Measurements from ENCODE around the gene FKBP11. TPM values are rescaled to one million over a fixed set of nuclear protein-coding genes. Genes with fewer than 3 reads are reported as not detected.

Gene FKBP11
- total RNA-seq, 1 experiment from 2014 or later = 5.3 TPM

DNA sequence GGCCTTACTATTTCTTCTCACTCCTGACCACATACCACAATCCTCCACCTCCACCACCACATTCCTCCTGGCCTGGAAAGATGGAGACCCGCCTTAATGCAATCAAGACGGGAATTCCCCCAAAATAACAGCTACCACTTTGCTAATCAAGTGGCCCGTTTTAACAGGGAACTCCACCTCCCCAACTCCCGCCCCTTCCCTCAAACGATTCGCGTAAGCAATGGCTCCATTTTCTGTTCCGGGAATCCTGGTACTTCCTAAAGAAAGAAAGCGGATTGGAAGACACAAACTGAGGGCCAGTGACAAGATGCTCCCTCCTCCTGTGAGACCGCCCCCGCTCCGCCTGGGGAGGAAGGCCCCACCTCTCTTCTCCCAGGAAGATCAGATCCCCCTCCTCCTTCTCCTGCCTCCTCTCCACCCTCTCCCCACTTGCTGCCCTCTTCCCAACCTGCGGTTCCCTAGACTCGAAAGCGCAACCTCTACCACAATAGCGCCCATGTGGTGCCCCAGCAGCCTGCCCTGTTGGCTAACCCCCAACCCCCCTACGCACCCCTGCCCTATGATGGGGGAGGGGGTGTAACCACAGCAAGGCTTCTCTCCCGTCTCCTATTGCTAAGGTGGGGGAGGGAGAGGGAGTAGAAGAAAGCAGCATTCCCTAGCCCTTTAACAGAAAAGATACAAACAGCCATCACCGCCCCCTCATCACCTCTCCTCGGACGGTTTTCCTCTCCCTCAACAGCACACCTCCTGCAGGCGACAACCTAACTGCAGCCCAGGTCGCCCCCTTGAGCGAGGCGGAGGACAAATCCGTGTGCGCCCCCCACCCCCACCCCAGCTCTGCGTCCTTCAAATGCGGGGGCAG is 31.2 kb upstream of the FKBP11 start:
- peak; percentile 97 for DNase-seq (ENCODE audit: low read depth)

DNA sequence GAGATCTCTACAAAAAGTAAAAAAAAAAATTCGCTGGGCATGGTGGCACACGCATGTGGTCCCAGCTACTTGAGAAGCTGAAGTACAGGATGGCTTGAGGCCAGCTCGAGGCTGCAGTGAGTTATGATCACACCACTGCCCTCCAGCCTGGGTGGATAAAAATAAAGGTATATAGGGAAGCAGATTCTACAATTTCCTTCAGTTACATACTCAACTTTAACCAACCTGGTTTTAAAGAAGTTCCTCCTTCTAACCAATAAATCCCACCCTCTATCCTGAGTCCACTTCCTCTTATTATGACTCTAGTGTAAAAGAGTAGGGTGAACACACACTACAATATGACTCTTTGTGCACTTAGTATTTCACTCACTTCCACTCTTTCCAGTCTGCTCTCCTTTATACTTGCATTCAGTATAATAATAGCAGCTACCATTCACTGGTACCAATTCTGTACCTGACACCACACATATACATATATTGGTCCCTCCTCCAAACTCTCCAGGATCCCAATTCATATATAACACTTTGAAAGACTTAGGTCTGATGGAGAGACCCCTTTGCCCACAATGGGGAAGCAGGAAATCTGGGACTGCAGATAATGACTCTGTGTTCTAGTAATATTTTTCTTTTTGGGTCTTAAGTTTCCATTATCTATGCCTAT is 29.7 kb upstream of the FKBP11 start:
- no peak for DNase-seq (ENCODE audit: low read depth)

DNA sequence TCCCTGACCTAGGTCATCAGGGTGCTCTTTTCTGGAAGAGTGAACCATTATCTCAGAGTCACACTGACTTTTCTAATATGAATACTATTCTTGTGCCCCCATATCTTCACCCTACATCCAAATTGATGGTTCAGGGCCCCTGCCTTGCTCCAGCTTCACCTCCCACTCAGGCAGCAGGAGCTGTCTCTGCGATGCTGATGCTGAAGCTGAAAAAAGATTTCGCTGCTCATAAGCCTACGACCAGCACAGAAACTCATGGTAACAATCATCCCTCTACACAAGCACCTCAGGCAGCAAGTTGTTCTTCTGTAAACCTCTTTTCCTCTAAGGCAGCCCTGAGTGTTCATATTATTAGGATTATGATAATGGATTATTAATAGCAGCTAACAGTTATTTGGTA is 28.8 kb upstream of the FKBP11 start:
- DNase-seq (ENCODE audit: low read depth) = no peak

DNA sequence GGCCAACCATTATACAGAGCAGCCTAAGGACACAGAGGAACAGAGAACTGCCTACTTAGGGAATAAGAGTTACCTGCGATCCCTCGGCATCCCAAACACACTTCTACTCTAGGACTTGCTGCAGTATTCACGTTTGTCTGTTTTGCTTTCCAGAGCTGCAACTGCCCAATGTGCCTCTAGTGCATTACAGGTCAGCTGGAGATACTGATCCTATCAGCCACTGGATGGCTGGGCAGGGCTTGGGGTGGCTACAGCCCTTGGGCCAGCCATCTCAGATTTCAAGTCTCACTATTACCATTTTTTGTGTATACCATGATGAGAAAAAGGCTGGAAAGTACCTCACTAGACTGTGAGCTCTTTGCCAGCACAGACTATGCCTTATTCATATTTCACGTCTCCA is 27.4 kb upstream of the FKBP11 start:
- DNase-seq (ENCODE audit: low read depth) = no peak

DNA sequence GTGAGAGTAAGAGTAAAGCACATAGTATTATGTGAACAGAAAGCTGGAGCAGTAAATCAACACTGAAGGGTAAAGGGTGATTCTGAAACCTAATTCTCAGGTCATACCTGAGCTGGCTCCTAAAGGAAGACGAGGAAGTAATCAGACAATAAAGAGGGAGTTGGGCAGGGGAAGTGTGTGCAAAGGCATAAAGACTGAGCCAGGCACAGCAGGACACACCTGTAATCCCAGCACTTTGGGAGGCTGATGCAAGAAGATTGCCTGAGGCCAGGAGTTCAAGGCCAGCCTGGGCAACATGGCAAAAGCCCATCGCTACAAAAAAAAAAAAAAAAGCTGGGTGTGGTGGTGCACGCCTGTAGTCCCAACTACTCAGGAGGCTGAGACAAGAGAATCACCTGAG is 22.4 kb upstream of the FKBP11 start:
- no peak for DNase-seq (ENCODE audit: low read depth)

DNA sequence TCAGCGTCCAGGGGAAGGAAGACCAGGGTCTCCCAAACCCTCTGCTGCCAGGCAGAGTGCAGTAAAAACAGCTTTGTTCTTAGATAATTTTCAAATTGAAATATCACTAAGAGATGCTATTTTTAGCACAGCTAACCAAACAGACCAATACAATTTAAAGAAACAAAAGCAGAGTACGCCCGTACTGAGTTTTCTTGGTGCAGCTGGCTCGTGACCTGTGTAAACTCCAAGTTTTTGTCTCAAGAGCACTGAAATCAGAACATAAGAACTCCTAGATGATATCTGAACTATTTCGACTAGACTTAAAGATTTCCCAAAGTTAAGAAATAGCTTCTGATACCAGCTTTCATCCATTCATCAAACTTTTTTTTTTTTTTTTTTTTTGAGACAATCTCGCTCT is 21.7 kb upstream of the FKBP11 start:
- no peak for DNase-seq (ENCODE audit: low read depth)

DNA sequence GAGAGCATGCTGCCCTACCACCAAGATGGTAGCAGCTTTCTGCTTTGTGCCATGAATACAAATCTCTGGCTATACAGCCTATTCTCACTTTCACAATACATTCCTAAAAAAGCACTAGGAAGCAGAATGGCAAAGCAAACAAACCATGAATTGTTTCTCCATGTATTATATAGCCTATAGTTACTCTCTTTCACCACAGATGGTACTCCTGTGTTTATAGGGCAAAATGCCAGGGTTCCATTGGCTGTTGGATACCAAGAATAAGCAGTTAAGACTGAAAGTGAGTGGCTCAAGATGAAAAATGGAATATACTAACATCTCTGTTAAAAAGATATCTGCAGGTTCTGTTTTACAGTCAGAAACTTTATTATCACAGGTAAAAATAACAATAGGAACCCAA is 20.9 kb upstream of the FKBP11 start:
- no peak for DNase-seq (ENCODE audit: low read depth)

DNA sequence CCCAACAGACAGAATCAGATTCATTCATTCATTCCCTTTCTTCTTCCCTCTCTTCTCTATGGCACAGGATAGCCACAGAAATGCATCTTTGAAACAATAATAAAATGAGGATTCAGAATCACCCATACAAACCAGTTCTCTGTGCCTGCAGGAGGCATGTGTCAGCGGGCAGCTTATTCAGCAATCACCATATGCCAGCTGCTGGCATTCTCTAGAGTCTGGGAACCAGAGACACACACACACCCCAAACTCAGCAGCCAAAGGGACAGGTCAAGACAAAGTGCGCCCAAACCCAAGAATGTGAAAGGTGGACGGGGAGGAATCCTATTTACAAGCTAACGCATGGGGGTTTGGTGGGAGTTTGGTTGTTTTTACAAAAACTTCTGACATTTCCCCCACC is 17.9 kb upstream of the FKBP11 start:
- no peak for DNase-seq (ENCODE audit: low read depth)

DNA sequence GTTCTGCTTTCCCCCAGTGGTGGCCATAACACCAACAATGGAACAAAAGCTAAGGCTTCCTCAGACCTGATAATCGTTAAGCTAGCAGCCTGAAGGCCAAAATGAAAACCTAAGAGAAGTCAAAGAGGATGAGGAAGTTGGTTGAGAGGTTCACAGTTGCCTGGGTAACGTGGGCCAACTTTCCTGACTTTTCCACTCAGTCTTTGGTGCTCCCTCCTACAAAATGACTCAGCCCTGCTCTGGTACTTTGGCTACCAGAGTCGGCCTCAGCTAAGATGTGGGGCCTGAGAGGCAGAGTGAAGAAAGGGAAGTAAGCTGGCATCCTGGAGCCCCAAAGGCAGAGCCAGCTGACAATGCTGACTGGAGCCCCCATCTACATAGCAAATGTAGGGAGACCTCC is 14.9 kb upstream of the FKBP11 start:
- DNase-seq (ENCODE audit: low read depth) = peak; percentile 36

DNA sequence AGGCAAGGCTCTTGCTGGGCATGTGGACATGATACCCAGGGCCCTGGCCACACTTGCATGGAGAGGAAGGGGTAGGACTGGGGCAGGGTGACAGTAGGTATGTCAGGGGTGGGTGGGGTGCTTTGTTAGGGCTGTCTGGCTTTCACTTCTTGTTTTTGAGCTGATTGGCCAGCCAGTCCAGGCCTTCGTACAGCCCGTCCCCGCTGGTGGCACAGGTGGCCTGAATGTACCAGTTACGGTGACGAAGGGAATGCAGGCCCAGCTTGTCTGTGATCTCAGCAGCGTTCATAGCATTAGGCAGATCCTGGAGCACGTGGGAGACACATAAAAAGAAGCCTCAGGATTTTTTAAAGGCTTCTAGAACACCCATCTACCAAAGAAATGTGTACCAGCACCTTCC is 13.5 kb upstream of the FKBP11 start:
- DNase-seq (ENCODE audit: low read depth) = no peak

DNA sequence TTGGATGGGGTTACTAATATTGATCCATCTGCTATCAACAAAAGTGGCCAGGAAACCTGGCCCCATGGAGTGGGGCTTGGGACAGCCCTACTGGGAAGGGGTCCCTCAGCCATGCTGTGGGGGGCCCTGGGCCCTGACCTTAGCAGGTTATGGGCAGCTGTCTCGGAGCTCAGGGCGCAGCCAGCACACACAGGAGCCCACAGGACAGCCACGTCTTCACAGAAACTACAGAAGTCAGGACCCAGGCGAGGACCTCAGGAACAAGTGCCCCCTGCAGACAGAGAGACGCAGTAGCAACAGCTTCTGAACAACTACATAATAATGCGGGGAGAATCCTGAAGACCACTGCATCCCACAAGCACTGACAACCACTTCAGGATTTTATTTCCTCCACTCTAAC is 11.9 kb upstream of the FKBP11 start:
- DNase-seq (ENCODE audit: low read depth) = no peak

DNA sequence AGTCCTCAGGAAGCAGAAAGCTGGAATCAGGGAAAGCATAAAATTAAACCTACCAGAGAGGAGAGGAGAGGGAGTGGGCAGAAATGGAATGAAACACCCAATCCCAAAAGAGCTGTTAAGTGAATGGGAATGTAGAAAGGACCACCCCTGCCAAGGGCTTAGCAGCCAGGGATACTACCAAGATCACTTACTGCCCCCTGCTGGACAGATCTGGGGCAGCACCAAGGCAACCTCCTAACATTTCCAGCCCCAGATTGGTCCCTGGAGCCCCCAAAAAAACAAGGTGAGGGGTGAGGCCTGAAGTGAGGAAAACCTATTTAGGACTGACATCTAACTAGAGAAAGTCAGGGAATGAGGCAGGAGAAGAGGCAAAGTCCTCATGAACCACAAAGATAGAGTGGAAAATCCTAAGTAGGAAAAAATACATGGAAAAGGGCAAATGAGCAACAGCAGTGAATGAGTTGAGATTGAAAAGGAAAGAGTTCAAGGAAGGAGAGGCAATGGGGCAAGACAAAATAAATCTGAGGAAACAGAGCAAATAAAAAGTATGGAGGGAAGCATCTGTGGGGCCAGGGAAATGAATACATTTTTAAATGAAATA is 11.2 kb upstream of the FKBP11 start:
- DNase-seq (ENCODE audit: low read depth) = peak; percentile 41

DNA sequence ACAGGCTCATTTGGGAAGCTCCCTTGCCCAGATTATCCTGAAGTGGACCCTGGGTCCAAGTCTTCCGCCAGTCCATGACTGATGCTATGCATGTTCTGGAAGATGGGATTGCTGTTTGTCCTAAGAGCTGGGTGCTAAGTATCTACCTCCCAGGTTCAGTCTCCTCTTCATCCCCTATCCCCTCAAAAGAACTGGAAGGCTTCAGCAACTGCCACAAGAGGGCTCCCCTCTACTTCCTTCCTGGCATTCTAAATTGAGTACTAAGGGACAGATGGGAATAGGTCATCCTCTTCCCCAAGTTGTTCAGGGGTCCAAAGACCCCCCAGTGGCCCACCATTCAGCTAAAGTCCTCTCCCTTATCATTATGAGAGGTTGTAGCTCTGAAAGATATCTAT is 9.0 kb upstream of the FKBP11 start:
- DNase-seq (ENCODE audit: low read depth) = no peak

DNA sequence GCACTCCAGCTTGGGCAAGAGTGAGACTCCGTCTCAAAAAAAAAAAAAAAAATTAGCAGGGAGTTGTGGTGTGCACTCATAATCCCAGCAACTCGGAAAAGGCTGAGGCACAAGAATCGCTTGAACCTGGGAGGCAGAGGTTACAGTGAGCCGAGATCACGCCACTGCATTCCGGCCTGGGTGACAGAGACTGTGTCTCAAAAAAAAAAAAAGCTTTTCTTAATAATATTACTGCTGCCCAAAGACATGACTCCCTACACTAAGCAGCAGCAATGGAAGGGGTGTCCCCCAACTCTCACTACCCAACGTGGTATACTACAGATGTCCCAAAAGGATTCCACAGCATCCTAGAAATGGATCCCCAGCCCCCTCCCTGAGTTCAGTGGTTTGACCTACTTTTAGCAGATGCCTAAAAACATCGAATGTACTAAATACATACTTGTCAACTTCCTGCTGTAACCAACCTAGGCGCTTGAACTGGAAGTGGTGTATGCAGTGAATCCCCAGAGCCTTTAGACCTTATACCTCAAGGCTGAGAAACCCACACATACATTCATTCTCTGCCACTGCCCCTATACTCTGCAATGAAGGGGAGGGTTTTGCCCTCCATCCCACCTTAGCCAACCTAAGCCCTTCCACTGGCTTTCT is 8.5 kb upstream of the FKBP11 start:
- no peak for DNase-seq (ENCODE audit: low read depth)

DNA sequence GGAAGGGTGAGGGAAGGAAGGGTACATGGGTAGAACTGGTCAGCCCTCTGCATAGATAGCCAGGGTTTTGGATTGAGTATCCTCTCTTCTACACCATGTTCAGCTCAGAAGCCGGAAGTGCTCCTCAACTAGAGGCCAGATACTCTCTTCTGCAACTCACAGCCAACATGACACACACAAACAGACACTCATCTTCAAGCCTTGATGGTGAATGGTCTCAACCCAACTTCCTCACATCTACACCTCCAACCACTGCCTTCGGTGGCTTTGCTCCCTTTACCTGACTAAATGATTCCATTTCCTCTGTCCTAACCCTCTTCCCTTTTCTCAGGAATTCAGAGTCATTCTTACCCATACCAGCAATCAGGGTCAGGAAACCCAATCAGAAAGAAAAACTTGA is 7.6 kb upstream of the FKBP11 start:
- DNase-seq (ENCODE audit: low read depth) = no peak

DNA sequence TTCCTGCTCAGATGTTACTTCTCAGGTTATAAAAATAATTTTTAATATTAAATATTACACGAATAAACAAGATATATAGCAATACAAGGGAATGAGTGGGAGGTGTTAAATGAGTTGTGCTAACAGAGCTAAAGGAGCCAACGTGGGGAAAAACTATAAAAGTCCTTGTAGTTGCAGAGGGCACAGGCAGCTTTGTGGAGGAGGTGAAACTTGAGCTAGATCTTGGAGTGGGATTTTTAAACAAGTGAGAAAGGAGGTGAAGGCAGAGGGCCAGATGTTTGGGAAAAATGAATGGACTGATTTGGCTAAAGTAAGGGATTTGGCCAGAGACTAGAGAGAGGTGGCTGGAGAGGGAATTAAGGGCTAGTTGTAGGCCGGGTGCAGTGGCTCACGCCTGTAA is 5.2 kb upstream of the FKBP11 start:
- DNase-seq (ENCODE audit: low read depth) = no peak

DNA sequence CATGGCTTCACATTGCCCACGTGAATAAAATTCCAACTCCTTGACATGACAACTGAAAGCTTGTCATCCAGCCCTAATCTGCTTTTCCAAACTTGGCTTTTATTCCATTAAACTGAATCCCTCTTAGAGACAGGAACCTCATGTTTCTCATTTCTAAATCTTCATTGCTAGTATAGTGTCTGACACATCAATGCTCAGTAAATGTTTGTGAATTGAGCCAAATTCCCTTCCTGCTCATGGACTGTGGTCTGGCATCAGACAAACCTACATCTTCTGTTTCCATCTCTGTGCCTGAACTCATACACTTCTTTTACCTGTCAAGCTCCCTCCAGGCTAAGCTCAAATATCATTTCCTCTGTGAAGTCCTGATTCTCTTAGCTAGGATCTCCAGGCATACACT is 4.3 kb upstream of the FKBP11 start:
- DNase-seq (ENCODE audit: low read depth) = no peak

DNA sequence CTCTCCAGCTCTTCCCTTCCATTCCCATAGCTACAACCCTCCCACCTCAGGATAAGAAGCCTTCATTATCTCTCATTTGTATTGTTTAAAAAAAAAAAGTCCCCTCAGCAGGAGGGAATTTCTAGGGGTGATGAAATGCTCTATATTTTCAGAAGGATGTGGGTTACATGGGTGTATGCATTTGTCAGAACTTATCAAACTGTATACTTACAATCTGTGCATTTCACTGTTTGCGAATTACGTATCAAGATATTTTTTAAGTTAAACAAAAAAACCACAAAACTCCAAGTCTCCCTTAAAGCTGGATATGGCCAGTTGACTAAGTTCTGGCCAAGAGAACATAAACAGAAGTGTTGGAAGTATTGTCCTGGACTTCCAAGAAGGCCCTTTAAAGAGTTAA is 2.0 kb upstream of the FKBP11 start:
- DNase-seq (ENCODE audit: low read depth) = no peak

DNA sequence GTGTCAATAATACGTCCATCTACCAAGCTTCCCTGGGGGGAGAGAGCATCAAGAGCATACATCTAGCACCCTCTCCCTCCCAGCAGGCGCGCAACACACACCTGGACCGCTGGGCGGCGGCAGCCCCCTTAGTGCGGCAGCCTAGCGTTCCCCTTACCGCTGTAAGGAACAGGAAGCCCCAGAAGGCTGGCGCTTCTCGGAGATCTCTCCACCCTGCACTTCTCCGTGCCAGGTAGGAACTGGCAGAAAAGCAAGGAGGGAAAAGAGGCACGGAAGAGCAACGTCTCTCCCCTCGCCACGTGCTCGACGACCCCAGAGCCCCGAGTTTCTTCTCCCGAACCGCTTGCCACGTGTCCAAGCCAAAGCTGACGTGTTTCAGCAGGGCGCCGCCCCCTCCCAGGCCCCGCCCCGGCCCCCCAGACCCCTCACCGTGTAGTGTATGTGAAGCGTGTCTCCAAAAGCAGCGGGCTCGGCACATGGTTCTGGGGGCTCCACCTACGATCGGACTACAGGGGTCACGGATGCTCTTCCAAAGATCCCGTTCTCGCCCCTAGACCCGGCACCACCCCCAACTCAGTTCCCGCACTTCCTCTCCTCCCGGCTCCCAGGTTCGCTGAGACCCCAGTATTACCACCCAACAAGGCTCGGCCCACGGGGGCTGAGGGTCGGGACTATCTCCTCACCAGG is 532 bp downstream of the FKBP11 start:
- DNase-seq (ENCODE audit: low read depth) = no peak

DNA sequence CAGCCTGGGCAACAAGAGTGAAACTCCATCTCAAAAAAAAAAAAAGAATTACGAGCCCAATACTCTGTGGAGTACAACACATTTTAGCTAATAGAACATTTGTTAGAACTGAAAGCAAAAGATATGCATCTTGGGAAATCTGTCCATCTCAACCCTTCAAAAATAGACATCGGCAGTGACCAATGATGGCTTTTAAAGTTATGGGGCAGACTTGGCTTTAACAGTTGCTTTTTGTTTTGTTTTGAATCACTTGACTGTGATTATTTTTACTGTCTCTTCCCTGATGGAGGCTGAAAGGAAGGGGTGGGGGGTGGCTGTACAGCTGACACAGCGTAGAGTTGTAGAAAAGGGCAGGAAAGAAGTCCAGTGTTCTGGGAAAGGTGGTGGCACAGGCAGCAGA is 2.2 kb downstream of the FKBP11 start:
- no peak for DNase-seq (ENCODE audit: low read depth)

DNA sequence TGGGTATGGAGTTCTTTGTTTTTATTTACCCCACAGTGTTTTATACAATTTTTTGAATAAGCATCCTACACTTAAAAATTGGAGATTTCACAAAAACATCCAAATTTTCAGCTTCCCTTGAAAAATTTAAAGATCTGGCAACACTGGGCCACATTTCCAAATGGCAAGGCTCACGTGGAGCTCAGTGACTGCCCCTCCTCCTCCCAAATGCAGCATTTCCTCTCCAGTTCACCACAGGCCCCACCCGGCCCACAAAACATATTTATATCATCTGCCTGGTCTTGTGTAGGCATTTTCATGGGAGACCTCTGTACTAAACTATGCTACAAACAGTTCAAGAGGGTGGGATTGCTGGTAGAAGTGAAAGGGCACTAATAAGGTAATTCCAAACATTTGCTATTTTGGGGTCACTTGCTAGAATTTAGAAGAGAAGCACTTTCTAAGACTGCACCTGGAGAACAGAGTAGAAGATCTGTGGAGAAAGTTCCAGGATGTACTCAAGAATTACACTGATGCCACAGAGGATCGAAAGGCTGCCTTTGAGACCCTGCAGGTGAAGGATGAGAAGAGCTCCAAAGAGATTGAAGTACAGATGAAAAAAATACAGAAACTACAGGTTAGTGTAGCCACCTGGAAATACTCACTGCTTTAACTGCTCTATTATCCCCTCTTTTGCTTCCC is 7.3 kb downstream of the FKBP11 start:
- DNase-seq (ENCODE audit: low read depth) = no peak
